NCI-H460 (cell line): ENCODE data around the gene DTX3. TPM values are rescaled to one million over a fixed set of nuclear protein-coding genes. Genes with fewer than 3 reads are reported as not detected.

Experiments used
- total RNA-seq: library from RNA; depleted of rRNA; stranded (reverse); fragments of >200 nt; shearing (Covaris generic); gene quantifications from 2 replicates; pipeline ENCODE4 v1.2.3, GENCODE V29; 2014; rRNA removed

Gene DTX3
- total RNA-seq, 1 experiment from 2014 or later: 27.4 TPM

Other genes with a start within 250 kb of the DTX3 start
- gene R3HDM2, start 173.8 kb upstream of the DTX3 start, total RNA-seq: 24.4 and 24.6 TPM in 2 replicates
- not detected in 2 replicates for gene INHBC, start 170.0 kb upstream of the DTX3 start, total RNA-seq
- gene INHBE, start 149.5 kb upstream of the DTX3 start, total RNA-seq: 1.3 and 2.2 TPM in 2 replicates
- 0.20 and 5.0 TPM in 2 replicates for gene GLI1, start 145.0 kb upstream of the DTX3 start, total RNA-seq
- not detected in 2 replicates for gene ARHGAP9, start 125.0 kb upstream of the DTX3 start, total RNA-seq
- gene MARS1, start 116.8 kb upstream of the DTX3 start, total RNA-seq: 277 and 346 TPM in 2 replicates
- 194 and 202 TPM in 2 replicates for gene DDIT3, start 84.3 kb upstream of the DTX3 start, total RNA-seq
- gene MBD6, start 82.0 kb upstream of the DTX3 start, total RNA-seq: 8.3 and 10.0 TPM in 2 replicates
- 72.8 and 76.1 TPM in 2 replicates for gene DCTN2, start 57.6 kb upstream of the DTX3 start, total RNA-seq
- 0.07 and 0.09 TPM in 2 replicates for gene KIF5A, start 54.8 kb upstream of the DTX3 start, total RNA-seq
- gene PIP4K2C, start 13.6 kb upstream of the DTX3 start, total RNA-seq: 34.6 and 39.8 TPM in 2 replicates
- 9.2 and 13.1 TPM in 2 replicates for gene ARHGEF25, start 6.6 kb downstream of the DTX3 start, total RNA-seq
- 43.1 and 46.4 TPM in 2 replicates for gene B4GALNT1, start 28.4 kb downstream of the DTX3 start, total RNA-seq
- 214 and 232 TPM in 2 replicates for gene OS9, start 89.3 kb downstream of the DTX3 start, total RNA-seq
- 0.06 TPM in 1 of 2 replicates, not detected in the other for gene AGAP2, start 133.9 kb downstream of the DTX3 start, total RNA-seq
- gene TSPAN31, start 140.2 kb downstream of the DTX3 start, total RNA-seq: 44.4 and 49.9 TPM in 2 replicates
- gene CDK4, start 147.5 kb downstream of the DTX3 start, total RNA-seq: 115 and 116 TPM in 2 replicates
- gene MARCHF9, start 150.3 kb downstream of the DTX3 start, total RNA-seq: 3.6 and 3.8 TPM in 2 replicates
- gene CYP27B1, start 162.3 kb downstream of the DTX3 start, total RNA-seq: 5.1 and 5.4 TPM in 2 replicates
- 14.2 and 23.3 TPM in 2 replicates for gene METTL1, start 167.3 kb downstream of the DTX3 start, total RNA-seq
- gene EEF1AKMT3, start 167.8 kb downstream of the DTX3 start, total RNA-seq: 5.9 and 6.8 TPM in 2 replicates
- 42.2 and 53.8 TPM in 2 replicates for gene TSFM, start 178.0 kb downstream of the DTX3 start, total RNA-seq
- 0.67 and 0.72 TPM in 2 replicates for gene AVIL, start 213.9 kb downstream of the DTX3 start, total RNA-seq
- 38.2 and 43.6 TPM in 2 replicates for gene CTDSP2, start 241.9 kb downstream of the DTX3 start, total RNA-seq